PC-9 (cell line): ENCODE results near the gene TTC23.

Experiments
- CTCF ChIP-seq: fragments of 200-600 bp; sonication (generic); conservative IDR thresholded peaks from 2 replicates; pipeline ENCODE4 v1.6.1; 2017; ENCODE audit warnings: mixed run types, antibody characterized with exemption, mild to moderate bottlenecking, moderate library complexity
- EZH2 ChIP-seq: fragments of 200-600 bp; sonication (generic); IDR thresholded peaks from 2 replicates; pipeline ENCODE4 v1.8.0; 2017; ENCODE audit warnings: antibody characterized with exemption, low read depth

DNA sequence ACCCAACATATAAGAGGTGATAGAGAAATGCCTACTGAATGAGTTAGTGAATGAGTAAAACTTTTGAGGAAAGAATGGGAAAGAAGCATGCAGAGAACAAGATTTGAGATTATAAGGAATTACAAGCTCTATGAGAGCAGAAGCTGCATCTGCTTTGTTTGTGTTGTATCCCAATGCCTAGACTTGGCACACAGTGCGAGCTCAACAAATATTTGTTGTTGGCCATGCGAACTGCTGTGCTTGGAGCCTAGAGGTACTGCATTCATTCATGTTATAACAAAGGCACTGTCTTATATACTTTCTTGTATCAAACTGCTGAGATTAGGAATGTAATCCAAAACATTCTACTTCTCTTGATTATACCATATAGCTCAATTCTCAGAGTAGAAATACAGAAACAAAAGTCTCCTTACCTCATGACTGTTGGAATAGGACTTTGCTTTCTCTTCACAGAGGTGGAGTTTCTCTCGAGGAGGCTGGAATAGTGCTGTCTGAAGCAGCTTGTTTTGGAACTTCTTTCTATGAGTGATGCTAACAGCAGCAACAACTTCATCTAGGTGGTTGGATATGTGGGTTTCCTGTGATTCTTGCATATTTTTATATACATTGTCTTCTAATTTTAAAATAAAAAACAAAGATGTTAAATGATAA lies 21.1 kb downstream of the TTC23 start:
- TF ChIP-seq CTCF, result no peak
- no peak for TF ChIP-seq EZH2
